Fibroblast of lung (primary cell): ENCODE results near the gene PER2. TPM values are rescaled to one million over a fixed set of nuclear protein-coding genes. Genes with fewer than 3 reads are reported as not detected.

ENCODE experiments used
- DNase-seq, 2 donors: peaks; one replicate each; pipeline versions ENCODE4 v3.0.0 to v3.0.0-alpha.2; 2010; ENCODE audit warnings: low read depth in 2 of 2
- H2AFZ ChIP-seq: 2 replicates; pipeline ENCODE4 v1.5.1; 2012; ENCODE audit warnings: low read length, control low read depth, inconsistent platforms
- H3K27ac ChIP-seq: 2 replicates; pipeline ENCODE4 v1.5.1; 2011; ENCODE audit warnings: low read length, control low read depth; ENCODE audit not compliant: insufficient read depth
- H3K27me3 ChIP-seq: 2 replicates; pipeline ENCODE4 v1.5.1; 2011; ENCODE audit warnings: mild to moderate bottlenecking, low read length; ENCODE audit not compliant: control insufficient read depth, insufficient read depth
- H3K36me3 ChIP-seq: 2 replicates; pipeline ENCODE4 v1.5.1; 2011; ENCODE audit warnings: low read length; ENCODE audit not compliant: control insufficient read depth, insufficient read depth
- H3K4me1 ChIP-seq: 2 replicates; pipeline ENCODE4 v1.5.1; 2011; ENCODE audit warnings: low read length; ENCODE audit not compliant: control insufficient read depth, insufficient read depth; ENCODE audit errors: extremely low read depth
- H3K4me2 ChIP-seq: 2 replicates; pipeline ENCODE4 v1.5.1; 2011; ENCODE audit warnings: low read length, control low read depth; ENCODE audit not compliant: insufficient read depth; ENCODE audit errors: extremely low read depth
- H3K4me3 ChIP-seq, 4 experiments: fragments of 200-600 bp in 1 of 4; sonication (generic) in 1 of 4; replicated peaks in 1 of 4; 2 replicates each; pipeline ENCODE4 v1.5.1; 2011 to 2016; ENCODE audit warnings: low read length in 4 of 4, low read depth in 3 of 4, mild to moderate bottlenecking in 3 of 4, control low read depth in 2 of 4, inconsistent platforms in 1 of 4, mixed read lengths in 1 of 4; ENCODE audit not compliant: insufficient read depth in 1 of 4; ENCODE audit errors: control extremely low read depth in 1 of 4
- H3K79me2 ChIP-seq: 2 replicates; pipeline ENCODE4 v1.5.1; 2012; ENCODE audit warnings: mild to moderate bottlenecking, low read length, inconsistent platforms; ENCODE audit not compliant: control insufficient read depth, insufficient read depth
- H3K9ac ChIP-seq: 2 replicates; pipeline ENCODE4 v1.5.1; 2011; ENCODE audit warnings: mild to moderate bottlenecking, low read length, control low read depth; ENCODE audit not compliant: insufficient read depth
- H3K9me3 ChIP-seq: 2 replicates; pipeline ENCODE4 v1.5.1; 2012; ENCODE audit warnings: low read depth, low read length; ENCODE audit not compliant: control insufficient read depth, insufficient read depth
- H4K20me1 ChIP-seq: 2 replicates; pipeline ENCODE4 v1.5.1; 2011; ENCODE audit warnings: low read length; ENCODE audit not compliant: control insufficient read depth, insufficient read depth; ENCODE audit errors: extremely low read depth
- CTCF ChIP-seq, 2 donors: IDR thresholded peaks in 1 of 2; conservative IDR thresholded peaks in 1 of 2; 1 replicate in 1 of 2; 2 replicates in 1 of 2; pipeline ENCODE4 v1.5.1; 2011 to 2012; ENCODE audit warnings: low read length in 2 of 2, control low read depth in 1 of 2, inconsistent platforms in 1 of 2, low read depth in 1 of 2, mild to moderate bottlenecking in 1 of 2
- EZH2 ChIP-seq: IDR thresholded peaks from 2 replicates; pipeline ENCODE4 v1.5.1; 2012; ENCODE audit warnings: low read length, control low read depth, mild to moderate bottlenecking; ENCODE audit errors: missing control alignments
- polyA plus RNA-seq, 2 donors: library from polyadenylated mRNA; depleted of rRNA in 1 of 2; stranded (reverse) in 1 of 2; unstranded in 1 of 2; fragments of >200 nt; gene quantifications; 2 replicates each; pipeline ENCODE4 v1.2.1, GENCODE V29; 2011 to 2012; ENCODE audit warnings: missing spikeins in 1 of 2
- total RNA-seq: library from RNA; depleted of rRNA; stranded (reverse); fragments of >200 nt; gene quantifications from 2 replicates; pipeline ENCODE4 v1.2.1, GENCODE V29; 2014

PER2 gene
- total and polyA plus RNA-seq, 2 donors (not counting 1 experiment from before 2014, with no cell fraction given): 1.9 to 4.6 TPM

- no peaks in the 10 kb centered on the region for H3K9me3 ChIP-seq
- no peaks in the 10 kb centered on the region for H3K36me3 ChIP-seq
- H3K9ac ChIP-seq: no peak overlapping the region
- no peak for TF ChIP-seq EZH2
- TF ChIP-seq CTCF (conservative IDR thresholded peaks at IDR 0.05 in 1 of 2, IDR thresholded peaks at IDR 0.05 in 1 of 2; ENCODE audit: low read depth in 1 of 2, low read length in 2 of 2): no peak
- DNase-seq: peak; percentile 27 to 43
- H3K79me2 ChIP-seq: no peaks in the 10 kb centered on the region
- no peak overlapping the region for H2AFZ ChIP-seq
- H4K20me1 ChIP-seq: no peaks in the 10 kb centered on the region
- no peak overlapping the region for H3K4me3 ChIP-seq
- H3K4me1 ChIP-seq: no peaks in the 10 kb centered on the region
- no peak overlapping the region for H3K4me2 ChIP-seq
- H3K27ac ChIP-seq: no peak overlapping the region
- H3K27me3 ChIP-seq: peaks cover 46% of the 10 kb centered on the region
These were observed 53.1 kb downstream of the PER2 start for GRCh38 chr2:238235331-238235732.

- no peak overlapping the region for H3K9ac ChIP-seq
- H3K36me3 ChIP-seq: no peaks in the 10 kb centered on the region
- no peak overlapping the region for H3K4me3 ChIP-seq
- H4K20me1 ChIP-seq: no peaks in the 10 kb centered on the region
- no peaks in the 10 kb centered on the region for H3K4me1 ChIP-seq
- no peaks in the 10 kb centered on the region for H3K9me3 ChIP-seq
- TF ChIP-seq CTCF (conservative IDR thresholded peaks at IDR 0.05 in 1 of 2, IDR thresholded peaks at IDR 0.05 in 1 of 2; ENCODE audit: low read depth in 1 of 2, low read length in 2 of 2) (no peak), EZH2 (no peak)
- H2AFZ ChIP-seq: no peak overlapping the region
- H3K27me3 ChIP-seq: peaks cover 56% of the 10 kb centered on the region
- H3K27ac ChIP-seq: no peak overlapping the region
- H3K79me2 ChIP-seq: no peaks in the 10 kb centered on the region
- H3K4me2 ChIP-seq: no peak overlapping the region
- no peak for DNase-seq
These were observed 54.8 kb downstream of the PER2 start for GRCh38 chr2:238233625-238234024.

GRCh38 chr2:238231809-238232208 is 56.6 kb downstream of the PER2 start:
- no peak overlapping the region for H3K27ac ChIP-seq
- DNase-seq: no peak
- H3K9ac ChIP-seq: no peak overlapping the region
- H3K4me1 ChIP-seq: no peaks in the 10 kb centered on the region
- H4K20me1 ChIP-seq: no peaks in the 10 kb centered on the region
- H3K36me3 ChIP-seq: no peaks in the 10 kb centered on the region
- peaks cover 44% of the 10 kb centered on the region for H3K27me3 ChIP-seq
- no peak overlapping the region for H2AFZ ChIP-seq
- no peak overlapping the region for H3K4me3 ChIP-seq
- TF ChIP-seq EZH2 (no peak), CTCF (conservative IDR thresholded peaks at IDR 0.05 in 1 of 2, IDR thresholded peaks at IDR 0.05 in 1 of 2; ENCODE audit: low read depth in 1 of 2, low read length in 2 of 2) (no peak)
- H3K9me3 ChIP-seq: no peaks in the 10 kb centered on the region
- no peak overlapping the region for H3K4me2 ChIP-seq
- no peaks in the 10 kb centered on the region for H3K79me2 ChIP-seq
